NCI-H2107 (cell line): ENCODE results near the gene HDC.

Experiments
- DNase-seq: peaks from one replicate; lab custom pipeline; 2025; lab: John Stamatoyannopoulos, UW

Gene HDC

GRCh38 chr15:50265620-50266019 lies at the start of gene HDC:
HDC (minus strand) TSS chr15:50265726; CDS start chr15:50265623, 103 bp downstream.
- DNase-seq = no peak

- DNase-seq = no peak
These were observed 47.1 kb upstream of the HDC start for GRCh38 chr15:50312636-50313035.

- DNase-seq = no peak
These were observed 42.3 kb upstream of the HDC start for GRCh38 chr15:50307799-50308198.

- DNase-seq = no peak
These were observed 39.3 kb upstream of the HDC start for GRCh38 chr15:50304836-50305235.

GRCh38 chr15:50302581-50302980 lies 37.1 kb upstream of the HDC start:
- no peak for DNase-seq

GRCh38 chr15:50298340-50298739 lies 32.8 kb upstream of the HDC start:
- no peak for DNase-seq

GRCh38 chr15:50295966-50296365 lies 30.4 kb upstream of the HDC start:
- DNase-seq = no peak

- DNase-seq = no peak
These were observed 24.2 kb upstream of the HDC start for GRCh38 chr15:50289749-50290148.

- DNase-seq = no peak
These were observed 22.0 kb upstream of the HDC start for GRCh38 chr15:50287324-50288116.

GRCh38 chr15:50281427-50281826 lies 15.9 kb upstream of the HDC start:
- no peak for DNase-seq

- DNase-seq = no peak
These were observed 14.7 kb upstream of the HDC start for GRCh38 chr15:50280271-50280670.

GRCh38 chr15:50278496-50278895 lies 13.0 kb upstream of the HDC start:
- no peak for DNase-seq

GRCh38 chr15:50277370-50277769 lies 11.8 kb upstream of the HDC start:
- no peak for DNase-seq

GRCh38 chr15:50275908-50276307 lies 10.4 kb upstream of the HDC start:
- no peak for DNase-seq

GRCh38 chr15:50275091-50275490 lies 9.6 kb upstream of the HDC start:
- no peak for DNase-seq

- no peak for DNase-seq
These were observed 2.1 kb upstream of the HDC start for GRCh38 chr15:50267577-50267976.

- no peak for DNase-seq
These were observed 3.0 kb downstream of the HDC start for GRCh38 chr15:50262533-50262932.

- no peak for DNase-seq
These were observed 3.5 kb downstream of the HDC start for GRCh38 chr15:50261981-50262380.

- no peak for DNase-seq
These were observed 4.5 kb downstream of the HDC start for GRCh38 chr15:50260969-50261496.

GRCh38 chr15:50259276-50259675 lies 6.2 kb downstream of the HDC start:
- no peak for DNase-seq

GRCh38 chr15:50257924-50258323 lies 7.6 kb downstream of the HDC start:
- DNase-seq = no peak

- no peak for DNase-seq
These were observed 8.2 kb downstream of the HDC start for GRCh38 chr15:50257332-50257731.

- DNase-seq = no peak
These were observed 9.1 kb downstream of the HDC start for GRCh38 chr15:50256188-50257041.
